ENCODE data around the gene RRM2. TPM values are rescaled to one million over a fixed set of nuclear protein-coding genes. Genes with fewer than 3 reads are reported as not detected.
A peak's percentile ranks its signal among the peaks of the same experiment; 100 is the strongest.

The RRM2 gene
- total RNA-seq, 1 donor from 2014 or later = 8.4 TPM

GRCh38 chr2:10076988-10077527 lies 45.5 kb upstream of the RRM2 start:
- no peaks in the 10 kb centered on the region for H3K9me3 ChIP-seq
- DNase-seq (no peak), ATAC-seq (no peak)
- no peak overlapping the region for H3K4me3 ChIP-seq
- peaks cover 53% of the 10 kb centered on the region for H3K27me3 ChIP-seq (ENCODE audit: low read depth)
- no peak overlapping the region for H3K27ac ChIP-seq
- peaks cover 19% of the 10 kb centered on the region for H3K4me1 ChIP-seq
- intact Hi-C loops (cut with DNase I) = no loop called here
- no peaks in the 10 kb centered on the region for H3K36me3 ChIP-seq
- no peak for TF ChIP-seq CTCF (IDR thresholded peaks at IDR 0.05)

GRCh38 chr2:10078001-10078400 lies 44.5 kb upstream of the RRM2 start:
- DNase-seq = no peak
- no peak overlapping the region for H3K27ac ChIP-seq
- H3K9me3 ChIP-seq = no peaks in the 10 kb centered on the region
- no peaks in the 10 kb centered on the region for H3K36me3 ChIP-seq
- peaks cover 62% of the 10 kb centered on the region for H3K27me3 ChIP-seq (ENCODE audit: low read depth)
- H3K4me3 ChIP-seq = no peak overlapping the region
- H3K4me1 ChIP-seq = peaks cover 19% of the 10 kb centered on the region
- intact Hi-C loops (cut with DNase I) = no loop called here
- no peak for TF ChIP-seq CTCF (IDR thresholded peaks at IDR 0.05)
- ATAC-seq = no peak

GRCh38 chr2:10078704-10079265 lies 43.8 kb upstream of the RRM2 start:
- intact Hi-C loops (cut with DNase I) = no loop called here
- peak; percentile 35 to 82 for ATAC-seq
- H3K36me3 ChIP-seq = no peaks in the 10 kb centered on the region
- DNase-seq = no peak
- H3K4me3 ChIP-seq = peak overlapping the region; percentile 53
- peaks cover 19% of the 10 kb centered on the region for H3K4me1 ChIP-seq
- no peaks in the 10 kb centered on the region for H3K9me3 ChIP-seq
- peaks cover 64% of the 10 kb centered on the region for H3K27me3 ChIP-seq (ENCODE audit: low read depth)
- no peak for TF ChIP-seq CTCF (IDR thresholded peaks at IDR 0.05)
- H3K27ac ChIP-seq = peak overlapping the region; percentile 73

GRCh38 chr2:10079266-10079869 lies 43.2 kb upstream of the RRM2 start:
- no peaks in the 10 kb centered on the region for H3K36me3 ChIP-seq
- ATAC-seq = peak; percentile 75 to 80
- peaks cover 19% of the 10 kb centered on the region for H3K4me1 ChIP-seq
- DNase-seq = peak; percentile 46
- H3K27me3 ChIP-seq (ENCODE audit: low read depth) = peaks cover 69% of the 10 kb centered on the region
- TF ChIP-seq CTCF (IDR thresholded peaks at IDR 0.05) = no peak
- intact Hi-C loops (cut with DNase I) = no loop called here
- peak overlapping the region; percentile 73 for H3K27ac ChIP-seq
- H3K4me3 ChIP-seq = peak overlapping the region; percentile 53
- H3K9me3 ChIP-seq = no peaks in the 10 kb centered on the region

- H3K27me3 ChIP-seq (ENCODE audit: low read depth) = peaks cover 69% of the 10 kb centered on the region
- peaks cover 19% of the 10 kb centered on the region for H3K4me1 ChIP-seq
- intact Hi-C loops (cut with DNase I) = no loop called here
- H3K27ac ChIP-seq = peak within 1 kb of the TSS; percentile 73
- peak; percentile 57 to 59 for ATAC-seq
- no peaks in the 10 kb centered on the region for H3K36me3 ChIP-seq
- H3K9me3 ChIP-seq = no peaks in the 10 kb centered on the region
- H3K4me3 ChIP-seq = peak within 1 kb of the TSS; percentile 53
- DNase-seq = no peak
- TF ChIP-seq CTCF (IDR thresholded peaks at IDR 0.05) = no peak
Measured at GRCh38 chr2:10079870-10080535, 42.5 kb upstream of the RRM2 start, which contains the start of gene CYS1. TSS of gene CYS1 (minus strand) at chr2:10080411. CDS start at chr2:10080223, 188 bp downstream.
